Measurements from ENCODE around the gene NCKAP1.

NCKAP1 gene

GRCh38 chr2:183038341-183039300, at the start of gene NCKAP1:
NCKAP1 (minus strand) TSS chr2:183038457; CDS start chr2:183038099, 358 bp downstream.
- Histone ChIP-seq H3K27ac (peak within 1 kb of the TSS; percentile 88), H3K9me3 (ENCODE audit: low read depth, low read length) (no peaks in the 10 kb centered on the region), H3K36me3 (ENCODE audit: insufficient read depth, low read length) (no peaks in the 10 kb centered on the region; the same call in 1 of the 2 replicates), H3K4me3 (peak within 1 kb of the TSS; percentile 79), H3K9ac (ENCODE audit: insufficient read length) (peak within 1 kb of the TSS; percentile 76)
- no peak for DNase-seq (ENCODE audit: low read depth, low spot score)
- TF ChIP-seq POLR2AphosphoS5 (IDR thresholded peaks at IDR 0.05; ENCODE audit: borderline replicate concordance, low read depth, low read length), result peak; percentile 34; the same call in 1 of the 2 replicates
- no peak for TF ChIP-seq EZH2 (IDR thresholded peaks at IDR 0.05)

- DNase-seq (ENCODE audit: low read depth, low spot score), result no peak
- Histone ChIP-seq H3K27ac (no peak overlapping the region), H3K4me3 (no peak overlapping the region), H3K9ac (ENCODE audit: insufficient read length) (no peak overlapping the region), H3K9me3 (ENCODE audit: low read depth, low read length) (no peaks in the 10 kb centered on the region), H3K36me3 (ENCODE audit: insufficient read depth, low read length) (no peaks in the 10 kb centered on the region)
- TF ChIP-seq FOXP2 (optimal IDR thresholded peaks at IDR 0.05; ENCODE audit: control extremely low read depth, extremely low read length, insufficient read depth) (no peak), POLR2AphosphoS5 (IDR thresholded peaks at IDR 0.05; ENCODE audit: borderline replicate concordance, low read depth, low read length) (no peak), EZH2 (IDR thresholded peaks at IDR 0.05) (no peak)
Measured at GRCh38 chr2:183081911-183082310, 43.7 kb upstream of the NCKAP1 start.

GRCh38 chr2:183079139-183079775, 41.0 kb upstream of the NCKAP1 start:
- peak; percentile 16 for DNase-seq (ENCODE audit: low read depth, low spot score)
- peak overlapping the region; percentile 37 for H3K27ac ChIP-seq
- peak overlapping the region; percentile 95 for H3K4me3 ChIP-seq
- H3K9ac ChIP-seq (ENCODE audit: insufficient read length), result peak overlapping the region; percentile 68
- H3K36me3 ChIP-seq (ENCODE audit: insufficient read depth, low read length), result no peaks in the 10 kb centered on the region
- no peak for TF ChIP-seq EZH2 (IDR thresholded peaks at IDR 0.05)
- TF ChIP-seq POLR2AphosphoS5 (IDR thresholded peaks at IDR 0.05; ENCODE audit: borderline replicate concordance, low read depth, low read length), result no peak
- no peak for TF ChIP-seq FOXP2 (optimal IDR thresholded peaks at IDR 0.05; ENCODE audit: control extremely low read depth, extremely low read length, insufficient read depth)
- H3K9me3 ChIP-seq (ENCODE audit: low read depth, low read length), result no peaks in the 10 kb centered on the region

DNA sequence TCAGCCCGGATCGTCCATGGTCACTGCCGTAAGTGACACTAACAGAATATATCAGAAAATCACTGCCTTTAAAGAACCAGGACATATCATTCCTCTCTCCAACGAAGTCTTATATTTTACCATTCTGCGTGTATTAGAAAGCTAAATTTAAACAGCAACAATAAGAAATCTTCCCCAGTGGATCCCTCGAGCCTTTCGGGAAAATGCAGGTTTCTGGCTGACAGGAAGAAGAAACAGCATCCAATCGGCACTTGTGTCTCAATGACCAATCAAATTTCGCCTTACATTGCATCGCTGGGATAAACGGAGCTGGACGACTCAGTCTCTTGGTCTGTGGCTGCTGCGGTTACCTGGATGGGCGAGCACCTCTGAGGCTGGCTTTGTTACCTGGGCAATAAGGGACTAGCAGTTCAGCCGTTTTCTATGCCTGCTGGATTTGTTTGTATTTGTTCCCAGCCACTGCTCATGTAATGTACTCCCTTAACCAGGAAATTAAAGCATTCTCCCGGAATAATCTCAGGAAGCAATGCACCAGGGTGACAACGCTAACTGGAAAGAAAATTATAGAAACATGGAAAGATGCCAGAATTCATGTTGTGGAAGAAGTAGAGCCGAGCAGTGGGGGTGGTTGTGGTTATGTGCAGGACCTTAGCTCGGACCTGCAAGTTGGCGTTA, 40.3 kb upstream of the NCKAP1 start, which contains the start of gene DUSP19:
TSS of gene DUSP19 (plus strand) at position 284 of the 675 bp plus-strand sequence. CDS start at position 471, 187 bp downstream.
- DNase-seq (ENCODE audit: low read depth, low spot score), result peak; percentile 87
- peak within 1 kb of the TSS; percentile 68 for H3K9ac ChIP-seq (ENCODE audit: insufficient read length)
- peak within 1 kb of the TSS; percentile 95 for H3K4me3 ChIP-seq
- TF ChIP-seq EZH2 (IDR thresholded peaks at IDR 0.05) (no peak), POLR2AphosphoS5 (IDR thresholded peaks at IDR 0.05; ENCODE audit: borderline replicate concordance, low read depth, low read length) (peak; percentile 96)
- H3K27ac ChIP-seq, result peak within 1 kb of the TSS; percentile 37
- H3K36me3 ChIP-seq (ENCODE audit: insufficient read depth, low read length), result no peaks in the 10 kb centered on the region
- no peaks in the 10 kb centered on the region for H3K9me3 ChIP-seq (ENCODE audit: low read depth, low read length)

DNA sequence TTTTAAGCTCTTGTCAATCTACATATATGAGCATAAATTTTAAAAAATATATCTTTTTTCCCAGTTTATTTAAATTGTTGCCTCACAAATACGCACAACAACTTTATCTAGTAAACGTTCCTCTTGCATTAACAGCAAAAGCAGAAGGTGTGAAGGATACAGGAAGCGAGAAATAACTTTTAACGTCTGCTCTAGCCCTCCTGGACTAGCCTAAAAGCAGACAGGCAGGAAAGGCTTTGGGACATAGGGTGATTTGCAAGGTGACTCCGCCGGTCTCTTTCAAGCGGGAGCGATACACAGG, 39.9 kb upstream of the NCKAP1 start:
- no peaks in the 10 kb centered on the region for H3K36me3 ChIP-seq (ENCODE audit: insufficient read depth, low read length)
- H3K9me3 ChIP-seq (ENCODE audit: low read depth, low read length), result no peaks in the 10 kb centered on the region
- H3K9ac ChIP-seq (ENCODE audit: insufficient read length), result peak overlapping the region; percentile 68
- no peak overlapping the region for H3K27ac ChIP-seq
- peak overlapping the region; percentile 95 for H3K4me3 ChIP-seq
- no peak for DNase-seq (ENCODE audit: low read depth, low spot score)
- no peak for TF ChIP-seq POLR2AphosphoS5 (IDR thresholded peaks at IDR 0.05; ENCODE audit: borderline replicate concordance, low read depth, low read length)
- TF ChIP-seq FOXP2 (optimal IDR thresholded peaks at IDR 0.05; ENCODE audit: control extremely low read depth, extremely low read length, insufficient read depth), result no peak
- no peak for TF ChIP-seq EZH2 (IDR thresholded peaks at IDR 0.05)

GRCh38 chr2:183072177-183072576, 33.9 kb upstream of the NCKAP1 start:
- H3K36me3 ChIP-seq (ENCODE audit: insufficient read depth, low read length), result no peaks in the 10 kb centered on the region

GRCh38 chr2:183070942-183071844, 32.9 kb upstream of the NCKAP1 start:
- DNase-seq (ENCODE audit: low read depth, low spot score), result no peak
- H3K9ac ChIP-seq (ENCODE audit: insufficient read length), result no peak overlapping the region
- H3K27ac ChIP-seq, result no peak overlapping the region
- no peak overlapping the region for H3K4me3 ChIP-seq
- no peaks in the 10 kb centered on the region for H3K9me3 ChIP-seq (ENCODE audit: low read depth, low read length)
- H3K36me3 ChIP-seq (ENCODE audit: insufficient read depth, low read length), result no peaks in the 10 kb centered on the region
- TF ChIP-seq FOXP2 (optimal IDR thresholded peaks at IDR 0.05; ENCODE audit: control extremely low read depth, extremely low read length, insufficient read depth) (no peak), POLR2AphosphoS5 (IDR thresholded peaks at IDR 0.05; ENCODE audit: borderline replicate concordance, low read depth, low read length) (no peak), EZH2 (IDR thresholded peaks at IDR 0.05) (no peak)

More at GRCh38 chr2:183072177-183072576, 33.9 kb upstream of the NCKAP1 start:
- DNase-seq (ENCODE audit: low read depth, low spot score), result no peak
- Histone ChIP-seq H3K4me3 (no peak overlapping the region), H3K27ac (no peak overlapping the region), H3K9ac (ENCODE audit: insufficient read length) (no peak overlapping the region), H3K9me3 (ENCODE audit: low read depth, low read length) (no peaks in the 10 kb centered on the region)
- TF ChIP-seq FOXP2 (optimal IDR thresholded peaks at IDR 0.05; ENCODE audit: control extremely low read depth, extremely low read length, insufficient read depth) (no peak), EZH2 (IDR thresholded peaks at IDR 0.05) (no peak)
